Activated CD8-positive, alpha-beta memory T cell treated with anti-CD3 and anti-CD28 coated beads, Interleukin-2, amount 50 U/mL, for 1 hour (primary cell): ENCODE data around the gene PANX3.
"Not testable (repeated sequence)": the region's sequence is repeated elsewhere in the genome, so short reads cannot be mapped to it uniquely, and the experiment has no call there.

Experiments used
- DNase-seq: peaks from one replicate; pipeline ENCODE4 v3.0.0-alpha.2; 2020; ENCODE audit errors: extremely low read depth

PANX3 gene

GRCh38 chr11:124611064-124611463, at the start of gene PANX3:
TSS of gene PANX3 (plus strand) at chr11:124611428. CDS start at chr11:124611557, 129 bp downstream.
- no peak for DNase-seq

- no peak for DNase-seq
These were observed 41.5 kb upstream of the PANX3 start, which contains the start of gene OR8A1 for GRCh38 chr11:124569697-124570096. TSS of gene OR8A1 (plus strand) at chr11:124569997. CDS start at chr11:124570120, 123 bp downstream.

GRCh38 chr11:124570160-124570559, 41.1 kb upstream of the PANX3 start:
- no peak for DNase-seq

- DNase-seq: no peak
These were observed 33.4 kb upstream of the PANX3 start for GRCh38 chr11:124577716-124578427.

GRCh38 chr11:124578761-124579160, 32.5 kb upstream of the PANX3 start:
- no peak for DNase-seq

GRCh38 chr11:124581817-124582216, 29.4 kb upstream of the PANX3 start:
- DNase-seq: no peak

- no peak for DNase-seq
These were observed 28.7 kb upstream of the PANX3 start for GRCh38 chr11:124582565-124582964.

GRCh38 chr11:124583781-124584180, 27.4 kb upstream of the PANX3 start:
- no peak for DNase-seq

GRCh38 chr11:124584681-124585372, 26.4 kb upstream of the PANX3 start:
- DNase-seq: no peak

GRCh38 chr11:124586238-124586860, 24.9 kb upstream of the PANX3 start:
- no peak for DNase-seq

GRCh38 chr11:124591430-124591829, 19.8 kb upstream of the PANX3 start:
- no peak for DNase-seq

- DNase-seq: no peak
These were observed 18.6 kb upstream of the PANX3 start for GRCh38 chr11:124592627-124593026.

GRCh38 chr11:124595302-124595701, 15.9 kb upstream of the PANX3 start:
- DNase-seq: no peak

- DNase-seq: no peak
These were observed 13.6 kb upstream of the PANX3 start for GRCh38 chr11:124597626-124598025.

- no peak for DNase-seq
These were observed 10.5 kb upstream of the PANX3 start for GRCh38 chr11:124600621-124601320.

GRCh38 chr11:124602193-124602592, 9.0 kb upstream of the PANX3 start:
- DNase-seq: no peak

GRCh38 chr11:124602723-124603122, 8.5 kb upstream of the PANX3 start:
- not testable (repeated sequence) for DNase-seq

GRCh38 chr11:124605719-124606118, 5.5 kb upstream of the PANX3 start:
- no peak for DNase-seq

GRCh38 chr11:124608147-124608546, 3.1 kb upstream of the PANX3 start:
- DNase-seq: no peak

- no peak for DNase-seq
These were observed 933 bp upstream of the PANX3 start for GRCh38 chr11:124610295-124610694.

GRCh38 chr11:124612045-124612444, 817 bp downstream of the PANX3 start:
- DNase-seq: no peak

- no peak for DNase-seq
These were observed 1.5 kb downstream of the PANX3 start for GRCh38 chr11:124612567-124613246.
